ENCODE measurements around the gene TXK.

The TXK gene

DNA sequence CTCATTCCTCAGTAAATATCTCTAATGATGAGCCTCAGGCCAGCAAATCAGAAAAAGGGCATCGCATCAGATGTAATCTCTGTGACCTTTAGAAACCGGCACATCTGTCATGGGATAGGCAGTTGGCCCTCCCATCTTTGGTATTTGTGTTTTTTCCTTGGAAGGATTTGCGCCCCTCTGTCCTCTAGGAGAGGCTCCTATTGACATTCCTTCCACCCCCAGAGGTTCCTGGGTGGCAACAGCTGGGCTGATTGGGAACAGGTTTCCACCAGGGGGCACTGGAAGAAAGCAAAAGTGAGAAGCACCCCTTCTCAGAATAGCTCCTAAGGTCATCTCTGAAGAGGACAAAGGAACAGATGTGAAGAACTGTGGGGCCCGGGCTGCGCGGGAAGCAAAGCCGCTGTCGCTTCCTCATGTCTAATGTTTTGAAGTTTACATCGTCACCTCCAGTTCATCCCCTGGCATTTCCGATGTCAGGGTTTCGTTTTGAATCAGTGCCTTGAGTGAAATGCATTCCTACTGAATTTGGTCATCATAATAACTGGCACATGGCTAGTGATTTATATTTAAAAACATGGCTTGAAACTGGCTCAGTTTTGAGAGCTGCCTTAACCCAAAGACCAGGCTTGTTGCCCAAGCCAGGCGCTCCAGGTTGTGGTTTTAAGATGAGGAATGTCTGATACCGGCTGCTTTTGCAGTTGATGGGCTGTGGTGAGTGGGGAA lies 6.2 kb downstream of the TXK start:
- no peak overlapping the region for H3K4me3 ChIP-seq (ENCODE audit: low read depth, low read length)

GRCh38 chr4:48127231-48127630 lies 6.8 kb downstream of the TXK start:
- H3K4me3 ChIP-seq (ENCODE audit: low read depth, low read length) = no peak overlapping the region
- DNase-seq (ENCODE audit: low read depth) = no peak
- no peak for TF ChIP-seq CTCF (IDR thresholded peaks at IDR 0.05; ENCODE audit: low read depth, low read length)
- TF ChIP-seq POLR2A (IDR thresholded peaks at IDR 0.05; ENCODE audit: extremely low read depth, insufficient read length) = no peak
- no peak for TF ChIP-seq MYC (IDR thresholded peaks at IDR 0.05; ENCODE audit: low read depth, low read length)

More for the DNA sequence above, 6.2 kb downstream of the TXK start:
- peak; percentile 86 for DNase-seq (ENCODE audit: low read depth)
- peak; percentile 85 for TF ChIP-seq CTCF (IDR thresholded peaks at IDR 0.05; ENCODE audit: low read depth, low read length)
- TF ChIP-seq, protein P1, sequence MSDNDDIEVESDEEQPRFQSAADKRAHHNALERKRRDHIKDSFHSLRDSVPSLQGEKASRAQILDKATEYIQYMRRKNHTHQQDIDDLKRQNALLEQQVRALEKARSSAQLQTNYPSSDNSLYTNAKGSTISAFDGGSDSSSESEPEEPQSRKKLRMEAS (IDR thresholded peaks at IDR 0.05; ENCODE audit: low read depth, low read length) = no peak

DNA sequence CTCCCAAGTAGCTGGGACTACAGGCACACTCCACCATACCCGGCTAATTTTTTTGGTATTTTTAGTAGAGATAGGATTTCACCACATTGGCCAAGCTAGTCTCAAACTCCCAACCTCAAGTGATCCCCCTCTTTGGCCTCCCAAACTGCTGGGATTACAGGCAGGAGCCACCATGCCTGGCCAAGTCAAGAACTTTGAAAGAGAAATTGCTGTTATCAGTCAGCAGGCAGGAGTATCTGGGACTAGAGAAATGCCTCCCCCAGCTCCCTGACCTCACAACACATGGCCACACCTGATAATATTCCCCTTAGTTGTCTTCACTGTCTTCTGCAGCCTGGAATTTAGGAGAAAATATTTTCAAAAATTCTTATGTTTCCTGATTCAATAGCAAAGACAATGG lies 7.4 kb downstream of the TXK start:
- DNase-seq (ENCODE audit: low read depth) = no peak

GRCh38 chr4:48124870-48125269 lies 9.2 kb downstream of the TXK start:
- TF ChIP-seq MYC (IDR thresholded peaks at IDR 0.05; ENCODE audit: low read depth, low read length) (no peak), CTCF (IDR thresholded peaks at IDR 0.05; ENCODE audit: low read depth, low read length) (no peak), POLR2A (IDR thresholded peaks at IDR 0.05; ENCODE audit: extremely low read depth, insufficient read length) (no peak)
- TF ChIP-seq, protein P1 (IDR thresholded peaks at IDR 0.05; ENCODE audit: low read depth, low read length) = no peak
- DNase-seq (ENCODE audit: low read depth) = no peak

More for the DNA sequence above, 7.4 kb downstream of the TXK start:
- H3K4me3 ChIP-seq (ENCODE audit: low read depth, low read length) = no peak overlapping the region
- TF ChIP-seq MYC (IDR thresholded peaks at IDR 0.05; ENCODE audit: low read depth, low read length) = no peak

GRCh38 chr4:48122756-48123155 lies 11.3 kb downstream of the TXK start:
- H3K4me3 ChIP-seq (ENCODE audit: low read depth, low read length) = no peak overlapping the region
- DNase-seq (ENCODE audit: low read depth) = no peak
- TF ChIP-seq CTCF (IDR thresholded peaks at IDR 0.05; ENCODE audit: low read depth, low read length) = no peak
- no peak for TF ChIP-seq MYC (IDR thresholded peaks at IDR 0.05; ENCODE audit: low read depth, low read length)

More at GRCh38 chr4:48124870-48125269, 9.2 kb downstream of the TXK start:
- H3K4me3 ChIP-seq (ENCODE audit: low read depth, low read length) = no peak overlapping the region

DNA sequence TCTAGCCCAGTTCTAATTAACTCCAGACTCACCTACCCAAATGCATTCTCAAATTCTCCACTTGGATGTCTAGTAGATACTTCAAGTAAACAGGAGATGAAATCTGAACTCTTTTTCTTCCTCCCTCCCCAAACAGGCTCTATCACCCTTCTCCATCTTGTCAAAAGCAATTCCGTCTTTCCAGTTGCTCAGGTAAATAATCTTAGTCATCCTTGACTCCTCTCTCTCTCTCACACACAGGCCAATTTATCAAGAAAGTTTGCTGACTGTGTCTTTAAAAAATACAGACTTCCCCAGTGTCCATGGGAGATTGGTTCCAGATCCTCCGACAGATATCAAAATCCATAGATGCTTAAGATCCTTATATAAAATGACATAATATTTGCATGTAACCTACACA lies 12.9 kb downstream of the TXK start:
- no peak overlapping the region for H3K4me3 ChIP-seq (ENCODE audit: low read depth, low read length)
- TF ChIP-seq POLR2A (IDR thresholded peaks at IDR 0.05; ENCODE audit: extremely low read depth, insufficient read length) (no peak), CTCF (IDR thresholded peaks at IDR 0.05; ENCODE audit: low read depth, low read length) (no peak), MYC (IDR thresholded peaks at IDR 0.05; ENCODE audit: low read depth, low read length) (no peak)
- TF ChIP-seq, protein P1 (IDR thresholded peaks at IDR 0.05; ENCODE audit: low read depth, low read length) = no peak
- DNase-seq (ENCODE audit: low read depth) = no peak
